SU-DHL-6 (cell line): ENCODE results near the gene KMT2E.

Source experiments
- CTCF ChIP-seq: fragments of 200-600 bp; sonication (generic); IDR thresholded peaks from one replicate; pipeline ENCODE4 v1.5.1; 2017; ENCODE audit warnings: antibody characterized with exemption, mild to moderate bottlenecking, low read length, moderate library complexity; ENCODE audit not compliant: insufficient read depth, poor library complexity, severe bottlenecking
- EZH2phosphoT487 ChIP-seq: fragments of 200-600 bp; sonication (generic), shearing (Covaris generic); conservative IDR thresholded peaks from 2 replicates; pipeline ENCODE4 v1.6.1; 2018; ENCODE audit warnings: mild to moderate bottlenecking, antibody characterized with exemption, low read length, moderate library complexity, mixed read lengths

GRCh38 chr7:105133986-105134655 lies 120.1 kb downstream of the KMT2E start:
- TF ChIP-seq CTCF = no peak
- TF ChIP-seq EZH2phosphoT487 = no peak
